ENCODE data around the gene SMC1B. TPM values are rescaled to one million over a fixed set of nuclear protein-coding genes. Genes with fewer than 3 reads are reported as not detected.

The SMC1B gene
- polyA plus RNA-seq, 1 donor from 2014 or later = not detected

GRCh38 chr22:45425101-45425500, 11.7 kb upstream of the SMC1B start:
- H2AFZ ChIP-seq (ENCODE audit: low read depth, low read length) = no peak overlapping the region
- H3K4me3 ChIP-seq (ENCODE audit: low read length) = no peak overlapping the region
- no peak overlapping the region for H3K27ac ChIP-seq (ENCODE audit: low read length)
- H3K4me2 ChIP-seq (ENCODE audit: low read length) = no peak overlapping the region
- no peaks in the 10 kb centered on the region for H3F3A ChIP-seq (ENCODE audit: insufficient read depth, low read length, poor library complexity, severe bottlenecking)
- no peaks in the 10 kb centered on the region for H3K36me3 ChIP-seq (ENCODE audit: insufficient read depth, low read length)
- no peaks in the 10 kb centered on the region for H3K27me3 ChIP-seq (ENCODE audit: insufficient read depth, low read depth, low read length)
- no peaks in the 10 kb centered on the region for H4K20me1 ChIP-seq (ENCODE audit: insufficient read depth)
- H3K9me3 ChIP-seq (ENCODE audit: low read length) = no peaks in the 10 kb centered on the region
- no peak overlapping the region for H3K9ac ChIP-seq (ENCODE audit: low read length)
- TF ChIP-seq RAD21 (conservative IDR thresholded peaks at IDR 0.05) (no peak), EZH2 (IDR thresholded peaks at IDR 0.05; ENCODE audit: borderline replicate concordance, insufficient read depth, low read length, poor library complexity, severe bottlenecking) (no peak), MXI1 (conservative IDR thresholded peaks at IDR 0.05; ENCODE audit: poor library complexity, severe bottlenecking) (no peak), CTCF (IDR thresholded peaks at IDR 0.05; ENCODE audit: poor library complexity, severe bottlenecking) (no peak), REST (IDR thresholded peaks at IDR 0.05; ENCODE audit: borderline replicate concordance) (no peak), SMC3 (conservative IDR thresholded peaks at IDR 0.05; ENCODE audit: poor library complexity) (no peak), POLR2AphosphoS5 (IDR thresholded peaks at IDR 0.05) (no peak)
- H3K79me2 ChIP-seq (replicated peaks; ENCODE audit: insufficient read depth, low read length) = no peaks in the 10 kb centered on the region
- no peaks in the 10 kb centered on the region for H3K9me2 ChIP-seq (ENCODE audit: insufficient read depth, low read length)

- Histone ChIP-seq H2AFZ (ENCODE audit: low read depth, low read length) (no peak overlapping the region), H3K4me2 (ENCODE audit: low read length) (no peak overlapping the region), H3K9me3 (ENCODE audit: low read length) (no peaks in the 10 kb centered on the region), H3K9ac (ENCODE audit: low read length) (no peak overlapping the region), H3K79me2 (replicated peaks; ENCODE audit: insufficient read depth, low read length) (no peaks in the 10 kb centered on the region), H3F3A (ENCODE audit: insufficient read depth, low read length, poor library complexity, severe bottlenecking) (no peaks in the 10 kb centered on the region), H3K27me3 (ENCODE audit: insufficient read depth, low read depth, low read length) (no peaks in the 10 kb centered on the region), H3K36me3 (ENCODE audit: insufficient read depth, low read length) (no peaks in the 10 kb centered on the region), H3K4me3 (ENCODE audit: low read length) (no peak overlapping the region), H3K27ac (ENCODE audit: low read length) (no peak overlapping the region), H4K20me1 (ENCODE audit: insufficient read depth) (no peaks in the 10 kb centered on the region), H3K9me2 (ENCODE audit: insufficient read depth, low read length) (no peaks in the 10 kb centered on the region)
- no peak for TF ChIP-seq CTCF (IDR thresholded peaks at IDR 0.05; ENCODE audit: poor library complexity, severe bottlenecking)
These were observed 10.9 kb upstream of the SMC1B start for GRCh38 chr22:45424241-45424731.
